ENCODE measurements around the gene GID4. TPM values are rescaled to one million over a fixed set of nuclear protein-coding genes. Genes with fewer than 3 reads are reported as not detected.

Gene GID4
- total and polyA plus RNA-seq, 2 of the 13 experiments (the other 11 are each of a cell fraction or from before 2014, with no cell fraction given), result 4.3 to 6.1 TPM

GRCh38 chr17:18017958-18018357 is 21.2 kb upstream of the GID4 start (continued):
- TF ChIP-seq ZHX2 (IDR thresholded peaks at IDR 0.05; ENCODE audit: low read depth) (no peak), ZHX2 (CRISPR knock-in tag; IDR thresholded peaks at IDR 0.05; ENCODE audit: borderline replicate concordance) (no peak), BCL6 (CRISPR knock-in tag; IDR thresholded peaks at IDR 0.05) (peak; percentile 80), ZBTB34 (CRISPR knock-in tag; IDR thresholded peaks at IDR 0.05) (0 out of 2 replicates have a peak, but pooled peaks have one; percentile 50), ZNF329 (CRISPR knock-in tag; IDR thresholded peaks at IDR 0.05; ENCODE audit: low read depth) (no peak), CBX2 (IDR thresholded peaks at IDR 0.05; ENCODE audit: low read depth, low read length) (no peak), CBX2 (CRISPR knock-in tag; IDR thresholded peaks at IDR 0.05; ENCODE audit: low read depth) (no peak), MAX (IDR thresholded peaks at IDR 0.05) (peak; percentile 44; the same call in 1 of the 2 replicates), FOSL2 (CRISPR knock-in tag; IDR thresholded peaks at IDR 0.05) (0 out of 2 replicates have a peak, but pooled peaks have one; percentile 6), ATF1 (CRISPR knock-in tag; IDR thresholded peaks at IDR 0.05) (no peak), CREM (IDR thresholded peaks at IDR 0.05) (peak; percentile 60; the same call in 1 of the 2 replicates), CREM (CRISPR knock-in tag; IDR thresholded peaks at IDR 0.05) (no peak), ZNF841 (CRISPR knock-in tag; IDR thresholded peaks at IDR 0.05; ENCODE audit: borderline replicate concordance) (no peak), CENPX (CRISPR knock-in tag; IDR thresholded peaks at IDR 0.05) (no peak), ZSCAN29 (CRISPR knock-in tag; conservative IDR thresholded peaks at IDR 0.05) (no peak), ZMYM3 (CRISPR knock-in tag; IDR thresholded peaks at IDR 0.05) (0 out of 2 replicates have a peak, but pooled peaks have one; percentile 32), THAP11 (CRISPR knock-in tag; IDR thresholded peaks at IDR 0.05) (peak; percentile 41; the same call in 1 of the 2 replicates), ZNF333 (CRISPR knock-in tag; IDR thresholded peaks at IDR 0.05; ENCODE audit: borderline replicate concordance) (no peak), POGK (CRISPR knock-in tag; conservative IDR thresholded peaks at IDR 0.05) (0 out of 2 replicates have a peak, but pooled peaks have one; percentile 63), ZKSCAN8 (CRISPR knock-in tag; IDR thresholded peaks at IDR 0.05; ENCODE audit: borderline replicate concordance) (peak; percentile 54; the same call in 1 of the 2 replicates), ZNF782 (CRISPR knock-in tag; IDR thresholded peaks at IDR 0.05; ENCODE audit: borderline replicate concordance) (no peak), RARA (CRISPR knock-in tag; IDR thresholded peaks at IDR 0.05) (peak; percentile 49)

Data from HepG2 (cell line).